Cardiac muscle cell (in vitro differentiated cells and primary cell): ENCODE results near the gene DAPK1. TPM values are rescaled to one million over a fixed set of nuclear protein-coding genes. Genes with fewer than 3 reads are reported as not detected.

Experiments used
- DNase-seq, 2 donors: peaks; one replicate each; pipeline versions ENCODE4 v3.0.0 to v3.0.0-alpha.2; 2010 to 2017; ENCODE audit warnings: low read depth in 1 of 2, low spot score in 1 of 2
- H3K27ac ChIP-seq: fragments of 200-600 bp; sonication (generic); 2 replicates; pipeline ENCODE4 v1.5.1; 2016
- H3K27me3 ChIP-seq: fragments of 200-600 bp; sonication (generic); 2 replicates; pipeline ENCODE4 v1.6.0; 2016; ENCODE audit warnings: control low read depth
- H3K36me3 ChIP-seq: fragments of 200-600 bp; sonication (generic); 2 replicates; pipeline ENCODE4 v1.5.1; 2016; ENCODE audit warnings: control low read depth
- H3K4me1 ChIP-seq: fragments of 200-600 bp; sonication (generic); 2 replicates; pipeline ENCODE4 v1.8.1; 2017; ENCODE audit warnings: low read depth, mild to moderate bottlenecking, mixed run types
- H3K4me3 ChIP-seq: fragments of 200-600 bp; sonication (generic); 2 replicates; pipeline ENCODE4 v1.5.1; 2016; ENCODE audit warnings: mild to moderate bottlenecking
- H3K9me3 ChIP-seq: fragments of 200-600 bp; sonication (generic); 2 replicates; pipeline ENCODE4 v1.5.1; 2017; ENCODE audit warnings: low read depth, mild to moderate bottlenecking, control low read depth
- CTCF ChIP-seq: IDR thresholded peaks from 2 replicates; pipeline ENCODE4 v1.5.1; 2012; ENCODE audit warnings: low read depth, mild to moderate bottlenecking, low read length
- polyA plus RNA-seq: library from polyadenylated mRNA; unstranded; fragments of >200 nt; fragmentation: Nextera tagmentation; extraction: Ambion mirVana; gene quantifications from 2 replicates; pipeline ENCODE4 v1.2.1, GENCODE V29; 2016
- total RNA-seq: library from RNA; depleted of rRNA; stranded (reverse); fragments of >200 nt; gene quantifications from 2 replicates; pipeline ENCODE4 v1.2.3, GENCODE V29; 2016

DAPK1 gene
- total and polyA plus RNA-seq, 2 experiments from 2014 or later = 21.0 to 39.6 TPM

GRCh38 chr9:87618931-87619330 is 121.3 kb downstream of the DAPK1 start:
- Histone ChIP-seq H3K4me3 (no peak overlapping the region), H3K4me1 (no peaks in the 10 kb centered on the region), H3K36me3 (no peaks in the 10 kb centered on the region), H3K27ac (no peak overlapping the region), H3K9me3 (no peaks in the 10 kb centered on the region), H3K27me3 (no peaks in the 10 kb centered on the region)
- no peak for TF ChIP-seq CTCF
- DNase-seq = no peak

- Histone ChIP-seq H3K9me3 (no peaks in the 10 kb centered on the region), H3K4me1 (no peaks in the 10 kb centered on the region), H3K27ac (no peak overlapping the region), H3K27me3 (no peaks in the 10 kb centered on the region), H3K36me3 (no peaks in the 10 kb centered on the region), H3K4me3 (no peak overlapping the region)
- TF ChIP-seq CTCF = no peak
- no peak for DNase-seq
Observed at GRCh38 chr9:87619346-87619745, 121.7 kb downstream of the DAPK1 start.

- Histone ChIP-seq H3K27ac (no peak overlapping the region), H3K4me3 (no peak overlapping the region), H3K27me3 (no peaks in the 10 kb centered on the region), H3K4me1 (no peaks in the 10 kb centered on the region), H3K9me3 (no peaks in the 10 kb centered on the region), H3K36me3 (no peaks in the 10 kb centered on the region)
- TF ChIP-seq CTCF = no peak
- no peak for DNase-seq
Observed at GRCh38 chr9:87620731-87621322, 123.2 kb downstream of the DAPK1 start.

DNA sequence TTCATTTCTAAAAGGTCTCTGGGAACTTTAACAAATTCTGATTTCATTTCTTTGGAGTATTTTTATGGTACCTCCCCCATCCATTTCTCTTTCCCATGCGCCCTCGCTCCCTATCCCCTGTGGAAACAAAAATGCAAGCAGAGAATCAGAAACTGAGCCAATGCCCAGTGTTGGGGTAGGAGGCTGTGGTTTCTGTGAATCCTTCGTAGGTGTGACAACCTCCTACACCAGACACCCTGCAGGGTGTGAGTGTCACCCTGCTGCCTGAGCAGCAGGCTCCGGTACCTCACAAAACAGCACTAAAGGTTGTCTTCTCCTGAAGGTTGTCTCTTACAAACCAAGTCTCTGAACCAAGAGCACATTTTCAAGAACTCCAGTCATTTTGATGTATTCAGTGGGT is 124.4 kb downstream of the DAPK1 start:
- H3K27ac ChIP-seq = no peak overlapping the region
- TF ChIP-seq CTCF = no peak
- H3K4me3 ChIP-seq = no peak overlapping the region
- DNase-seq = no peak
- H3K4me1 ChIP-seq = no peaks in the 10 kb centered on the region
- no peaks in the 10 kb centered on the region for H3K27me3 ChIP-seq
- H3K9me3 ChIP-seq = no peaks in the 10 kb centered on the region
- no peaks in the 10 kb centered on the region for H3K36me3 ChIP-seq

DNA sequence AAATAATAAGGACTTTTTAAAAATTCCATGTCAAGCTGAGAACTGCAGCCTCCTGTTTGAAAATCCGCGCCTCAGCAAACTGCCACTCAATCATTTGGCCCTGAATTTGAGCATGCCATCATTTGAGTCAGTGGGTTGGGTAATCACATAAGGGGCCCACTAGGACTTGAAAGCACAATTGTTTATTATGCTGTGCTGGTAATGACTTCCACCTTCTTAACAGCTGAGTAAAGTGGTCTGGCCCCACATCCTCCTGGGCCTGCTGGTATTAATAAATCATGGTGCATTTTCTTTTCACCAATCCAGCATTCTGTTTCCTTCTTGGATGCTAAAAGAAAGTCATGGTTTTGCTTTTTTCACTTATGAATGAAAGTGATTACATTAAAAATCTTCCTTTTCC is 125.3 kb downstream of the DAPK1 start:
- Histone ChIP-seq H3K27me3 (no peaks in the 10 kb centered on the region), H3K27ac (no peak overlapping the region), H3K4me1 (no peaks in the 10 kb centered on the region), H3K36me3 (no peaks in the 10 kb centered on the region), H3K9me3 (no peaks in the 10 kb centered on the region), H3K4me3 (no peak overlapping the region)
- TF ChIP-seq CTCF = no peak
- no peak for DNase-seq

- H3K27me3 ChIP-seq = no peaks in the 10 kb centered on the region
- no peak overlapping the region for H3K4me3 ChIP-seq
- no peak overlapping the region for H3K27ac ChIP-seq
- no peaks in the 10 kb centered on the region for H3K9me3 ChIP-seq
- no peak for TF ChIP-seq CTCF
- H3K36me3 ChIP-seq = no peaks in the 10 kb centered on the region
- no peak for DNase-seq
- H3K4me1 ChIP-seq = no peaks in the 10 kb centered on the region
Observed at GRCh38 chr9:87628346-87628745, 130.7 kb downstream of the DAPK1 start.
